Measurements from ENCODE around the gene SIL1. TPM values are rescaled to one million over a fixed set of nuclear protein-coding genes. Genes with fewer than 3 reads are reported as not detected.
"Not testable (repeated sequence)": the region's sequence is repeated elsewhere in the genome, so short reads cannot be mapped to it uniquely, and the experiment has no call there.

The SIL1 gene
- total RNA-seq, 1 donor from 2014 or later: 41.6 TPM

- H3K27ac Mint-ChIP-seq (ENCODE audit: unreplicated experiment): peak overlapping the region; percentile 12
- no peak overlapping the region for H3K4me3 Mint-ChIP-seq (ENCODE audit: unreplicated experiment)
- Histone ChIP-seq H3K36me3 (ENCODE audit: insufficient read depth, low read length) (no peaks in the 10 kb centered on the region), H3K79me2 (ENCODE audit: insufficient read depth, low read length) (no peaks in the 10 kb centered on the region), H3K9me3 (ENCODE audit: insufficient read depth, low read depth, low read length) (no peaks in the 10 kb centered on the region), H3K4me2 (ENCODE audit: low read length) (no peak overlapping the region), H3K4me1 (ENCODE audit: insufficient read depth, low read length) (no peaks in the 10 kb centered on the region), H3K27me3 (ENCODE audit: insufficient read depth, low read length) (no peaks in the 10 kb centered on the region), H3K4me3 (ENCODE audit: insufficient read depth, low read depth, low read length) (no peak overlapping the region), H3K9ac (ENCODE audit: low read length) (no peak overlapping the region), H4K20me1 (ENCODE audit: insufficient read depth, low read length) (no peaks in the 10 kb centered on the region), H2AFZ (ENCODE audit: low read depth, low read length) (no peak overlapping the region), H3K27ac (ENCODE audit: low read depth, low read length) (no peak overlapping the region)
- H3K4me1 Mint-ChIP-seq (ENCODE audit: low read depth, unreplicated experiment): no peaks in the 10 kb centered on the region
- FAIRE-seq: no peak
- H3K36me3 Mint-ChIP-seq (ENCODE audit: low read depth, unreplicated experiment): peaks cover 28% of the 10 kb centered on the region
- peaks cover 7% of the 10 kb centered on the region for H3K27me3 Mint-ChIP-seq (ENCODE audit: low read depth, unreplicated experiment)
- DNase-seq (ENCODE audit: low read depth): no peak
- TF ChIP-seq CTCF (IDR thresholded peaks at IDR 0.05; ENCODE audit: insufficient read depth, low read depth, low read length): no peak
- H3K9me3 Mint-ChIP-seq (ENCODE audit: unreplicated experiment): no peaks in the 10 kb centered on the region
These were observed 80.8 kb downstream of the SIL1 start for GRCh38 chr5:139117342-139117884.

- H3K27me3 Mint-ChIP-seq (ENCODE audit: low read depth, unreplicated experiment): peaks cover 12% of the 10 kb centered on the region
- Histone ChIP-seq H3K27ac (ENCODE audit: low read depth, low read length) (no peak overlapping the region), H3K4me2 (ENCODE audit: low read length) (no peak overlapping the region), H3K9me3 (ENCODE audit: insufficient read depth, low read depth, low read length) (no peaks in the 10 kb centered on the region), H3K36me3 (ENCODE audit: insufficient read depth, low read length) (no peaks in the 10 kb centered on the region), H3K9ac (ENCODE audit: low read length) (no peak overlapping the region), H2AFZ (ENCODE audit: low read depth, low read length) (no peak overlapping the region), H3K4me3 (ENCODE audit: insufficient read depth, low read depth, low read length) (no peak overlapping the region), H3K79me2 (ENCODE audit: insufficient read depth, low read length) (no peaks in the 10 kb centered on the region), H4K20me1 (ENCODE audit: insufficient read depth, low read length) (no peaks in the 10 kb centered on the region), H3K27me3 (ENCODE audit: insufficient read depth, low read length) (no peaks in the 10 kb centered on the region), H3K4me1 (ENCODE audit: insufficient read depth, low read length) (no peaks in the 10 kb centered on the region)
- H3K27ac Mint-ChIP-seq (ENCODE audit: unreplicated experiment): no peak overlapping the region
- TF ChIP-seq CTCF (IDR thresholded peaks at IDR 0.05; ENCODE audit: insufficient read depth, low read depth, low read length) (no peak), EZH2 (IDR thresholded peaks at IDR 0.05; ENCODE audit: insufficient read depth, low read length) (no peak)
- FAIRE-seq: no peak
- DNase-seq (ENCODE audit: low read depth): no peak
- H3K4me3 Mint-ChIP-seq (ENCODE audit: unreplicated experiment): no peak overlapping the region
- H3K4me1 Mint-ChIP-seq (ENCODE audit: low read depth, unreplicated experiment): no peaks in the 10 kb centered on the region
- H3K36me3 Mint-ChIP-seq (ENCODE audit: low read depth, unreplicated experiment): peaks cover 33% of the 10 kb centered on the region
- H3K9me3 Mint-ChIP-seq (ENCODE audit: unreplicated experiment): peaks cover 6% of the 10 kb centered on the region
These were observed 82.0 kb downstream of the SIL1 start for GRCh38 chr5:139116100-139116655.

GRCh38 chr5:139113892-139114291 lies 84.3 kb downstream of the SIL1 start:
- no peaks in the 10 kb centered on the region for H3K79me2 ChIP-seq (ENCODE audit: insufficient read depth, low read length)
- no peaks in the 10 kb centered on the region for H4K20me1 ChIP-seq (ENCODE audit: insufficient read depth, low read length)
- no peak overlapping the region for H3K27ac ChIP-seq (ENCODE audit: low read depth, low read length)
- no peak overlapping the region for H3K4me3 ChIP-seq (ENCODE audit: insufficient read depth, low read depth, low read length)
- H3K9me3 Mint-ChIP-seq (ENCODE audit: unreplicated experiment): peaks cover 6% of the 10 kb centered on the region
- DNase-seq (ENCODE audit: low read depth) (no peak), FAIRE-seq (no peak)
- no peaks in the 10 kb centered on the region for H3K27me3 ChIP-seq (ENCODE audit: insufficient read depth, low read length)
- no peak overlapping the region for H3K27ac Mint-ChIP-seq (ENCODE audit: unreplicated experiment)
- peaks cover 28% of the 10 kb centered on the region for H3K36me3 Mint-ChIP-seq (ENCODE audit: low read depth, unreplicated experiment)
- H3K9me3 ChIP-seq (ENCODE audit: insufficient read depth, low read depth, low read length): no peaks in the 10 kb centered on the region
- H3K27me3 Mint-ChIP-seq (ENCODE audit: low read depth, unreplicated experiment): peaks cover 13% of the 10 kb centered on the region
- H2AFZ ChIP-seq (ENCODE audit: low read depth, low read length): no peak overlapping the region
- peaks cover 4% of the 10 kb centered on the region for H3K4me1 Mint-ChIP-seq (ENCODE audit: low read depth, unreplicated experiment)
- no peak overlapping the region for H3K9ac ChIP-seq (ENCODE audit: low read length)
- no peak overlapping the region for H3K4me2 ChIP-seq (ENCODE audit: low read length)
- peaks cover 3% of the 10 kb centered on the region for H3K4me1 ChIP-seq (ENCODE audit: insufficient read depth, low read length)
- TF ChIP-seq EZH2 (IDR thresholded peaks at IDR 0.05; ENCODE audit: insufficient read depth, low read length): no peak
- no peak for TF ChIP-seq CTCF (IDR thresholded peaks at IDR 0.05; ENCODE audit: insufficient read depth, low read depth, low read length)
- H3K4me3 Mint-ChIP-seq (ENCODE audit: unreplicated experiment): no peak overlapping the region
- no peaks in the 10 kb centered on the region for H3K36me3 ChIP-seq (ENCODE audit: insufficient read depth, low read length)

- H2AFZ ChIP-seq (ENCODE audit: low read depth, low read length); H4K20me1 ChIP-seq (ENCODE audit: insufficient read depth, low read length); H3K9me3 Mint-ChIP-seq (ENCODE audit: unreplicated experiment); DNase-seq (ENCODE audit: low read depth); H3K27ac ChIP-seq (ENCODE audit: low read depth, low read length); H3K4me2 ChIP-seq (ENCODE audit: low read length); H3K36me3 ChIP-seq (ENCODE audit: insufficient read depth, low read length); H3K4me3 ChIP-seq (ENCODE audit: insufficient read depth, low read depth, low read length); H3K9ac ChIP-seq (ENCODE audit: low read length); FAIRE-seq; H3K4me3 Mint-ChIP-seq (ENCODE audit: unreplicated experiment); H3K27me3 Mint-ChIP-seq (ENCODE audit: low read depth, unreplicated experiment); H3K9me3 ChIP-seq (ENCODE audit: insufficient read depth, low read depth, low read length); H3K27me3 ChIP-seq (ENCODE audit: insufficient read depth, low read length); H3K27ac Mint-ChIP-seq (ENCODE audit: unreplicated experiment); H3K79me2 ChIP-seq (ENCODE audit: insufficient read depth, low read length): not testable (repeated sequence)
- peaks cover 16% of the 10 kb centered on the region for H3K4me1 Mint-ChIP-seq (ENCODE audit: low read depth, unreplicated experiment)
- peaks cover 14% of the 10 kb centered on the region for H3K4me1 ChIP-seq (ENCODE audit: insufficient read depth, low read length)
- peaks cover 18% of the 10 kb centered on the region for H3K36me3 Mint-ChIP-seq (ENCODE audit: low read depth, unreplicated experiment)
These were observed 85.8 kb downstream of the SIL1 start for GRCh38 chr5:139112362-139112761.
